AG20443 (cell line): Measurements from ENCODE around the gene NLRP6.

Source experiments
- DNase-seq: peaks from one replicate; pipeline ENCODE4 v3.0.0; 2012; ENCODE audit warnings: low spot score, mixed read lengths

The NLRP6 gene

GRCh38 chr11:293852-294661 lies 15.8 kb downstream of the NLRP6 start:
- no peak for DNase-seq

- no peak for DNase-seq
Measured at GRCh38 chr11:294780-295179, 16.6 kb downstream of the NLRP6 start.

GRCh38 chr11:295351-296170 lies 17.4 kb downstream of the NLRP6 start:
- DNase-seq = no peak

- no peak for DNase-seq
Measured at GRCh38 chr11:296171-297050, 18.2 kb downstream of the NLRP6 start.

- no peak for DNase-seq
Measured at GRCh38 chr11:297051-297585, 18.9 kb downstream of the NLRP6 start.

- peak; percentile 79 for DNase-seq
Measured at GRCh38 chr11:297586-298405, 19.6 kb downstream of the NLRP6 start.

GRCh38 chr11:298406-299065 lies 20.3 kb downstream of the NLRP6 start:
- DNase-seq = no peak

GRCh38 chr11:299081-299891 lies 21.1 kb downstream of the NLRP6 start, which contains the start of gene IFITM5:
IFITM5 (minus strand) TSS chr11:299526; CDS start chr11:299490, 36 bp downstream.
- DNase-seq = no peak

GRCh38 chr11:299951-300735 lies 21.9 kb downstream of the NLRP6 start:
- DNase-seq = no peak

- no peak for DNase-seq
Measured at GRCh38 chr11:303363-303762, 25.2 kb downstream of the NLRP6 start.

- no peak for DNase-seq
Measured at GRCh38 chr11:304061-304506, 25.9 kb downstream of the NLRP6 start.

- peak; percentile 84 for DNase-seq
Measured at GRCh38 chr11:304915-305843, 27.0 kb downstream of the NLRP6 start.

GRCh38 chr11:305844-306211 lies 27.6 kb downstream of the NLRP6 start:
- no peak for DNase-seq

- no peak for DNase-seq
Measured at GRCh38 chr11:306645-307371, 28.6 kb downstream of the NLRP6 start.

- DNase-seq = peak; percentile 72
Measured at GRCh38 chr11:307766-308708, 29.8 kb downstream of the NLRP6 start, which contains the start of gene IFITM2. IFITM2 (plus strand) TSS chr11:307816; CDS start chr11:308193, 377 bp downstream.
